ENCODE data around the gene HSD11B1L. TPM values are rescaled to one million over a fixed set of nuclear protein-coding genes. Genes with fewer than 3 reads are reported as not detected.

The HSD11B1L gene
- total RNA-seq, 1 experiment from 2014 or later: 6.0 TPM

- no peak overlapping the region for H3K4me2 ChIP-seq (ENCODE audit: low read length)
- BruUV-seq (replicated peaks): no TSS peak
- no peaks in the 10 kb centered on the region for H3K9me3 ChIP-seq (ENCODE audit: control insufficient read depth in 1 of 2, insufficient read depth in 1 of 2, low read depth in 1 of 2, low read length in 2 of 2)
- H3K4me1 ChIP-seq (ENCODE audit: control insufficient read depth in 1 of 2, insufficient read depth in 2 of 2, low read length in 2 of 2): no peaks in the 10 kb centered on the region
- H3K36me3 ChIP-seq (ENCODE audit: control insufficient read depth in 1 of 2, insufficient read depth in 2 of 2, low read length in 2 of 2): peaks cover 30 to 39% of the 10 kb centered on the region in 2 experiments
- H4K20me1 ChIP-seq (ENCODE audit: insufficient read depth): peaks cover 65% of the 10 kb centered on the region
- H3K4me3 ChIP-seq (replicated peaks in 1 of 2; ENCODE audit: low read depth in 1 of 2, low read length in 2 of 2): no peak overlapping the region
- intact Hi-C loops (cut with micrococcal nuclease): no loop called here
- ChIA-PET RAD21 (ENCODE audit: low non-redundant PET in 1 of 2, low total read pairs in 2 of 2, uncharacterized antibody in 2 of 2, unreplicated experiment in 2 of 2) (no interaction called here), POLR2A (no interaction called here), CTCF (no interaction called here)
- no peaks in the 10 kb centered on the region for H3K9me2 ChIP-seq (ENCODE audit: insufficient read depth)
- no peaks in the 10 kb centered on the region for H3K27me3 ChIP-seq (ENCODE audit: insufficient read depth, low read length)
- H3K79me2 ChIP-seq (ENCODE audit: insufficient read depth, low read length): peaks cover 100% of the 10 kb centered on the region
- no peak for ATAC-seq
- TF ChIP-seq REST (IDR thresholded peaks at IDR 0.05; ENCODE audit: low read depth) (no peak), RAD21 (IDR thresholded peaks at IDR 0.05; ENCODE audit: low read depth) (no peak), CTCF (IDR thresholded peaks at IDR 0.05 in 2 of 3, conservative IDR thresholded peaks at IDR 0.05 in 1 of 3; ENCODE audit: borderline replicate concordance in 1 of 3, insufficient read depth in 1 of 3, low read depth in 2 of 3, low read length in 2 of 3) (no peak), MAX (IDR thresholded peaks at IDR 0.05) (no peak), ZFX (IDR thresholded peaks at IDR 0.05) (no peak), ATF3 (IDR thresholded peaks at IDR 0.05) (no peak), POLR2A (IDR thresholded peaks at IDR 0.05; ENCODE audit: borderline replicate concordance, extremely low read depth, insufficient read depth, insufficient read length) (no peak), SIN3A (IDR thresholded peaks at IDR 0.05; ENCODE audit: low read depth) (no peak), FOSL1 (IDR thresholded peaks at IDR 0.05; ENCODE audit: low read depth) (no peak)
- DNase-seq (ENCODE audit: low read depth, low spot score): no peak
- H3K9ac ChIP-seq (ENCODE audit: low read length): no peak overlapping the region
- H3K27ac ChIP-seq (ENCODE audit: low read depth, low read length): no peak overlapping the region
- no peak overlapping the region for H2AFZ ChIP-seq (ENCODE audit: low read depth, low read length, poor library complexity, severe bottlenecking)
These were observed 49.1 kb upstream of the HSD11B1L start for GRCh38 chr19:5631567-5632240.
